Activated naive CD8-positive, alpha-beta T cell treated with anti-CD3 and anti-CD28 coated beads, Interleukin-2, amount 50 U/mL, for 16 hours (primary cell): ENCODE results near the gene PRADC1.
"Not testable (repeated sequence)": the region's sequence is repeated elsewhere in the genome, so short reads cannot be mapped to it uniquely, and the experiment has no call there.

Source experiments
- DNase-seq: peaks from one replicate; pipeline ENCODE4 v3.0.0-alpha.2; 2020; ENCODE audit warnings: low read depth, low spot score

The PRADC1 gene

GRCh38 chr2:73233154-73233931 is at the start of gene PRADC1:
TSS of gene PRADC1 (minus strand) at chr2:73233239. CDS start at chr2:73233160, 79 bp downstream.
- peak; percentile 80 for DNase-seq

- DNase-seq: no peak
Observed at GRCh38 chr2:73281244-73281643, 48.2 kb upstream of the PRADC1 start.

DNA sequence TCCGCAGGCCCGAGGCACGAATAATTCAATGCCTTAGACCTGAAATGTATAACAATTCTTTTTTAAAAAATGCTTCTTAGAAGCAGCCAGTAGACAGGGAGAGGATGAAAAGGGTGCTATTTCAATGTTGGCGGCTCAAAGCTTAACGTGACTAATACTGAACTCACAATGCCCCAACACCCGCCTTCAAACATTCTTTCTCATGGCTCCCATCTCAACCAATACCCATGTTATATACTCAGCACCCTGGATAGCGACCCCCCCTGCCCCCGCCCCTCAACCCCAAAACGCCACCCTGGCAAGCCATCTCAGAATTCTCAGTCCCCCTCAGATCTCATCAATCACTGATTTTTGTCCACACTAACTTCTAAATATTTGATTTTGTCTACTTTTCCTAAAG is 46.8 kb upstream of the PRADC1 start:
- no peak for DNase-seq

DNA sequence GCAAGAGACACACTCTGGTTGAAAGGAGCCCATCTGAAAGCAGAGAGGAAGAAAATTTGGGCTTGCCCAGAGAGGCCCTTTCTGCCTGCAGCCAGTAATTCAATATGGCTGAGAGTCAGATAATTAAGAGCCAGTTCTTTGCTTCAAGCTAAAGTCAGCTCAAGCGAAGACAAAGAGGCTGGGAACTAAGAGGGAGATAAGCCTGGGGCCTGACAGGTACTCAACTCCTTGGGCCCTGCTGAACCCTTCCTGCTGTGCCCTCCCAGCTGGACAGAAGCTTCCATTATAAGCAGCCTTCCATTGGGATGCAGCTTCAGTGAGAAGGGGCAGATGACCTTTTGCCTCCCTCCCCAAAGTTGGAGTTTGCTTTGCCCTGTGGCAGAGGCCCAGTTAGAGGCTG is 39.2 kb upstream of the PRADC1 start:
- DNase-seq: no peak

GRCh38 chr2:73269686-73270465 is 36.8 kb upstream of the PRADC1 start:
- DNase-seq: no peak

DNA sequence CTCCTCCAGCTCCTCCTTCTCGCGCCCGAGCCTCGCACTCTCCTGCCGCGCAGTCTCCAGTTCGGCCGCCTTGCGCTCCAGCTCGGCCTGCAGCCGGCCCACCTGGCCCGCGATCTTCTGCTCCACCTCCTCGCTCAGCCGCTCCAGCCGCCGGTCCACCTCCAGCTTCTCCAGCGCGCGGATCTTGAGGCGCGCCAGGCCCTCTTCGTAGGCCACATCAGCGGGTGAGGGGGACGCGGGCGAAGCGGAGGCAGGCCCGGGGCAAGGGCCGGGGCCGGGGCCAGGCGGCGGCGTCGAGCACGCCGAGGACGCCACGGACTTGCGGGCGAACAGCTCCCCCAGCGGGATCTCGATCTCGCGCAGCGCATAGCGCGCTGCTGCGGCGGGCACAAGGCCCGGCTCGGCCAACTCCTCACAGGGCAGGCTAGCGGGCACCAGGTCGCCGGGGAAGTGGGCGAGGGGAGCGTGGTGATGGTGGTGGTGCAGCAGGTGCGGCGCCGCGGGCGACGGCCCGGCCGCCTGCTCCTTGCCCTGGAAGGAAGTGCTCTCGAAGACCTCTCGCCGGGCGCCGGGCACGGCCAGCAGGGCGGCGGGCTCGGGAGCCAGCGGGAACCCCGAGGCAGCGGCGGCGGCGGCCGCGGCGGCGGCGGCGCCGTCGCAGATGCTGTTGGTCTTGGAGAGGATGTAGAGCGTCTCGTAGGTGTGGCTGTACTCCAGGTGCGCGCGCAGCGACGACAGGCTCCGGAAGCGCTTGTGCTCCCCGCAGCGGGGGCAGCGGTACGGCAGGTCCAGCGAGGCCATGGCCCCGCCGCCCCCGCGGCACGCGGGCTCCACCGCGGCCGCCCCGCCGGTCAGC is 36.0 kb upstream of the PRADC1 start:
- peak; percentile 30 for DNase-seq

GRCh38 chr2:73268366-73268829 is 35.4 kb upstream of the PRADC1 start:
- DNase-seq: no peak

GRCh38 chr2:73267008-73267407 is 34.0 kb upstream of the PRADC1 start:
- no peak for DNase-seq

GRCh38 chr2:73266061-73266901 is 33.2 kb upstream of the PRADC1 start:
- DNase-seq: no peak

DNA sequence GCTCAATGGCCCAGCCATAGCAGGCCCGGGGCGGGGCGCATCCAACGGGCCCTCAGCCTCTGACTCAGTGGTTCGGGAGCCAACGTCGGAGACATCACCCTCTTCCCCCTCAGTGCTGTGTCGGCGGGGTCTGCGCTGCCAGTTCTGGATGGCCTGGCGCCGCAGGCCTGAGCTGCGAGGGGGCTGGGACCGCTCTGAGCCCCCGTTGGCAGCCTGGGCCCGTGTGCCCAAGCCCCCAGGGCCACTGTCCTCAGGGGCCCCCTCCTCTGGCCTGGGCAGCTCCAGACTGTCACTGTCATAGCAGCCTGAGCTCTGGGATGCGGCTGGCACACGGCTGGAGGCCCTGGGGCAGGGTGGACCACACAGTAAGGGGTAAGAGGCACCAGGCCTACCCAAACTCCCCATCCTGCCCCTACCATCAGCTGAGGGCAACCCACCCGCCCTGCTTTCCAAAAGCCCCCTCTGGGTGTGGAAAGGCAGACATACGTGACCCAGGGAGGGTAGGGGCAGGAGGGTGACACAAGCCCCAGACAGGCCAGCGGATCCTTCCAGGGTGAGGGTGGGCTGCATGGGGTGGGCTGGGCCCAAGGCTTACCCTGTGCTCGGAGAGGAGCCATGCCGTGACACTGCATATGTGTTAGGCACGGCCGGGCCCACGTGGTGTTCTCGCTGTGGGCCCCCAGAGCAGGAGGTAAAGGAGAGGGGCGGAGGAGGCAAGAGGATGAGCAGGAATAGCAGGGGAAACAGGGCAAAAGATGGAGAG is 32.4 kb upstream of the PRADC1 start:
- no peak for DNase-seq

DNA sequence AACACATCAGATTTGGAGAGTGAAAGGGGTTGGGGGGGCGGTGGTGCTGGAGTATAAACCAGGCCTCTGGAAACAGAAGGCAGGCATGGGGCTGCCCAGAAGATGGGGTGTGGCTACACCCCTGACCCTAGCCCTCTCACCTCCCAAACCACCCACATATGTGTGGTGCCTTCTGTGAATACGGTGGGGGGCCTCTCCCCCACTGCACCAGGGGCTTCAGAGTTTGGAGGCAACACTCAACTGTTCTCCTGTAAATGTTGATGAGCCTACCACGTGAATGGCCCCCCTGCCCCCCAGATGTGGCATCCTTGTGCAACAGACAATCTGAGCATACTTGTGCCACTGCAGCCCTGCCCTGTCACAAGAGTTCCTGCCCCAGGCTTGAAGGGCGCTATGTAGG is 31.7 kb upstream of the PRADC1 start:
- no peak for DNase-seq

DNA sequence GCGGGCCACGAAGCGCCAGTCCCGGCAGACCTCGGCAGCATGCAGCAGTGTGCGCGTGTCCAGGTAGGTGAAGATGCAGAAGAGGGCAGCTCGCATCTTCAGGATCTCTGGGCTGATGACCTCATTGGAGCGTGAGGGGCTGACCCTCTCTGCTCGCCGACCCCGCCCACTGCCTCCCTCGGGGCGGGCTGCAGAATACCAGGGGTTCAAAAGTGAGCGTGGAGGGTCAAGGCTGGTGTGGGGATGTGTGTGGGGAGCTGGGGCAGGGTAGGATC is 31.2 kb upstream of the PRADC1 start:
- no peak for DNase-seq

DNA sequence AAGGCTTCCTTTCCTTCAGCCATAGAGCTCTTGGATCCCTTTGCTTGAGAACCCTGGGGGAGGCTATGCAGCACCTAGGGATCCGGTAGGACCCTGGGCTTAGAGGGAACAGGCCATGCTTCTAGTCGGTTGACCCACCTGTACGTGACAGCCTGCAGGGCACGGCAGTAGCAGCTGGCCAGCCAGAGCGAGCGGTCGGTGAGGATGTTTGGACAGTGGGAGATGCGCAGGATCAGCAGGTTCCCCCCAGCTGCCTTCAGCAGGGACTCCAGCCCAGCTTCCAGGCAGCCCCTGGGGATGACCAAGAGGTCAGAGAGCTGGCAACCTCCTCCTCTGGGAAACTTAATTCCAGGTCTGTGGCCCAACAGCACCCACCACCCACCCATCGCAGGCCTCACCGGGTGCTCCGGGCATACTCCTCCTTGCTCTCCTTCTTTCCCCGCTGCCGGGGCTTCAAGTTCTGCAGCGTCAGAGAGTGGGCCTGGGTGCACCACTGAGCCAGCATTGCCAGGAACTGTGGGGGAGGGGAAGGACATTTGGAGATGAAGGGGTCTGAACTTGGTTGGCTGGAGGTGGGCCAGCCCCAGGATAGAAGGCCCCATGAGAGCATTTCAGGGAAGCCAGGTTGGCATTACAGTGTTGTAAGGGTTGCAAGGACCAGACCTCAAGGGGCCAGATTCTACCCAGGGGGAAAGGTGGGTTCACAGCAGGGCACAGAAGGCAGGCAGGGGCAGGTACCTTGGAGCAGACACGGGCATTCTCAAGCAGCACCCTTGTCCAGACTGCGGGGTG is 30.7 kb upstream of the PRADC1 start:
- no peak for DNase-seq

GRCh38 chr2:73262691-73263429 is 29.8 kb upstream of the PRADC1 start:
- not testable (repeated sequence) for DNase-seq

DNA sequence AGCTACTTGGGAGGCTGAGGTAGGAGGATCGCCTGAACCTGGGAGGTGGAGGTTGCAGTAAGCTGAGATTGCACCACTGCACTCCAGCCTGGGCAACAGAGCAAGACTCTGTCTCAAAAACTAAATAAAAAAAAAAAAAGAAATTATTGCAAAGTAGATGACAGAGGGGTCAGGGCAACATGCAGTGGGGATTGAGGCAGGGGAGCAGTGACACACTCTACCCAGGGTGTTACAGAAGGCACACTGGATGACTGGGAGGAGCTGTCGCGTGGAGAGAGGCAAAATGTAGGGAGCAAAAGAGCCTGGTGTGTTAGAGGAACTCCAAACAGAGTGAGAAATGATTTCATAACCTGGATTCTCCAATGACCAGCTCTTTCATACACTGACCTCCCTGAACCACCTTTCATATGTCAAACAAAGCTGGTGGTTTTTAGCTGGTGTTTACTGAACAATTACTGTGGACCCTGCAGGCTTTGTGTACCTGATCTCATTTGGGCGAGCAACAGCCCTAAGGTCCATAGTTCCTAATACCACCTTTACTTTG is 29.1 kb upstream of the PRADC1 start:
- no peak for DNase-seq

GRCh38 chr2:73260338-73260984 is 27.4 kb upstream of the PRADC1 start:
- no peak for DNase-seq

GRCh38 chr2:73259704-73260337 is 26.8 kb upstream of the PRADC1 start:
- no peak for DNase-seq

DNA sequence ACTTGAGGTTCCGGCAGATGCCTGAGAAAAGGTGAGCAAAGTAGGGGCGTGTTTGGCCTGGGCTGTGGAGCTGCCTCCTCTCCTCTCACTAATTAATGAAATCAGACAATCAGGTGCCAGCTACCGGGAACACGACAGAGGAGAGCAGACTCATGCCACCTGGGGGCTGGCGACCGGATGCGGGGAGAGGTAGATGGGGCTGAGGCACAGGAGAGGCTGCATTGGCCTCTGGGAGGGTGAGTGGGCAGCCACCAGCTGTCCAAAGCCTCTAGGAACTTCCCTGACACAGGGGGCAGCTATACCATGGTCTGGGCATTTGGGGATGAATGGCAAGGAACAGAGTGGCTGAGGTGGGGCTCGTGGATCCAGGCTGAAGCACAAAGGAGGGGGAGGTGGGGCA is 26.2 kb upstream of the PRADC1 start:
- no peak for DNase-seq
